ENCODE results near the gene KCNMB3. TPM values are rescaled to one million over a fixed set of nuclear protein-coding genes. Genes with fewer than 3 reads are reported as not detected.

The KCNMB3 gene
- total and polyA plus RNA-seq, 2 of the 8 experiments (the other 6 are each of a cell fraction or from before 2014, with no cell fraction given) = 1.7 to 2.0 TPM

DNA sequence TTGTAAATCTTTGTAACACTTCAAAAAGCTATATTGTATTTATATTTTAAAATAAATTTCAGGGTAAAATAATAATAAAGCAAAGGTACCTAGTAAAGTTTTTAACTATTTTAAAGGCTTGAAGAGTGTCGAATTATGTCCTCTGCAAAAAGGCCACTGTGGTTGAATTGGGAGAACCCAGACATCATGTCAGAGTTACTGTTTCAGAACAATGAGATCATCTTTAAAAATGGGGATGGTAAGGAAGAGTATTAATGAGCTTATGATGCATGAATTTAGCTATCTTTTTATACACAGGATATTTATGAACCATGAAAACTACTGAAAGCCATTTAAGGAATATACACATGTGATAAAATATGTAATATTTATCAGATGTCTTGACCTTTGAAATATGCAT lies 26.3 kb downstream of the KCNMB3 start:
- TF ChIP-seq CTBP2 (IDR thresholded peaks at IDR 0.05; ENCODE audit: borderline replicate concordance, insufficient read depth, insufficient read length, low read length) = no peak
- no peak for TF ChIP-seq SIRT6 (IDR thresholded peaks at IDR 0.05; ENCODE audit: low read length)
- TF ChIP-seq CBX8 (IDR thresholded peaks at IDR 0.05; ENCODE audit: borderline replicate concordance, low read depth, low read length) = no peak
- no peak for TF ChIP-seq BCL11A (IDR thresholded peaks at IDR 0.05; ENCODE audit: low read depth in 2 of 2, low read length in 2 of 2)
- TF ChIP-seq NRF1 (IDR thresholded peaks at IDR 0.05; ENCODE audit: low read depth, low read length) = no peak
- TF ChIP-seq RFX5 (IDR thresholded peaks at IDR 0.05; ENCODE audit: borderline replicate concordance, low read depth, low read length) = no peak
- TF ChIP-seq EGR1 (IDR thresholded peaks at IDR 0.05; ENCODE audit: borderline replicate concordance, low read depth, low read length) = no peak
- Histone ChIP-seq H3K56ac (replicated peaks; ENCODE audit: insufficient read length, low read depth, low read length) (no peak overlapping the region), H3K4me2 (ENCODE audit: insufficient read depth in 1 of 2, low read depth in 2 of 2, low read length in 2 of 2) (no peak overlapping the region), H2BK5ac (ENCODE audit: low read depth, low read length) (no peak overlapping the region), H2BK120ac (replicated peaks; ENCODE audit: low read depth, low read length) (no peak overlapping the region), H3K79me2 (ENCODE audit: control insufficient read depth in 1 of 2, insufficient read depth in 2 of 2, low read length in 2 of 2) (no peaks in the 10 kb centered on the region), H3K4me3 (ENCODE audit: extremely low read depth in 1 of 4, insufficient read depth in 2 of 4, low read depth in 3 of 4, low read length in 4 of 4) (no peak overlapping the region), H4K20me1 (replicated peaks in 1 of 2; ENCODE audit: control insufficient read depth in 1 of 2, insufficient read depth in 2 of 2, low read length in 2 of 2) (no peaks in the 10 kb centered on the region), H3K4me1 (replicated peaks in 1 of 4; ENCODE audit: control insufficient read depth in 3 of 4, insufficient read depth in 4 of 4, low read length in 3 of 4) (peaks cover 0 to 4% (median 0%) of the 10 kb centered on the region in 4 experiments; a peak in 1 of 7 replicates), H3K23ac (ENCODE audit: insufficient read length) (no peak overlapping the region), H3K27me3 (replicated peaks in 1 of 4; ENCODE audit: control insufficient read depth in 3 of 4, extremely low read depth in 1 of 4, insufficient read depth in 3 of 4, low read length in 3 of 4) (no peaks in the 10 kb centered on the region), H2BK15ac (ENCODE audit: low read length) (no peak overlapping the region), H2AK5ac (ENCODE audit: low read depth, low read length) (no peak overlapping the region), H3K9ac (replicated peaks in 1 of 4; ENCODE audit: extremely low read depth in 1 of 4, low read depth in 3 of 4, low read length in 3 of 4) (no peak overlapping the region), H2AFZ (ENCODE audit: low read length) (no peak overlapping the region), H3K36me3 (ENCODE audit: control insufficient read depth in 2 of 4, insufficient read depth in 4 of 4, low read length in 3 of 4) (peaks cover 0 to 19% (median 0%) of the 10 kb centered on the region in 4 experiments; a peak in 2 of 8 replicates), H3K18ac (ENCODE audit: extremely low read depth, low read length) (no peak overlapping the region), H3K23me2 (ENCODE audit: low read depth, low read length) (no peaks in the 10 kb centered on the region), H4K8ac (ENCODE audit: extremely low read depth, insufficient read depth, low read length) (no peak overlapping the region; the same call in 1 of the 2 replicates), H3K9me3 (ENCODE audit: insufficient read depth in 2 of 2, low read depth in 1 of 2, low read length in 1 of 2) (no peaks in the 10 kb centered on the region), H2BK12ac (ENCODE audit: low read depth, low read length) (no peak overlapping the region), H4K91ac (replicated peaks; ENCODE audit: insufficient read length, low read length) (no peak overlapping the region), H2BK20ac (ENCODE audit: low read length) (no peak overlapping the region), H4K5ac (ENCODE audit: insufficient read length, low read depth, low read length) (no peak overlapping the region), H3K4ac (replicated peaks; ENCODE audit: insufficient read length, low read depth, low read length) (no peak overlapping the region), H3K27ac (ENCODE audit: low read depth, low read length) (no peak overlapping the region), H3K14ac (ENCODE audit: insufficient read length) (no peak overlapping the region), H3K79me1 (ENCODE audit: low read depth, low read length) (no peaks in the 10 kb centered on the region)
- DNase-seq (ENCODE audit: low read depth in 1 of 2, low spot score in 2 of 2) = no peak
- no peak for FAIRE-seq
- ChIA-PET CTCF (ENCODE audit: partially characterized antibody) (no interaction called here), POLR2A (ENCODE audit: partially characterized antibody) (no interaction called here)
- WGBS, 2 experiments (ENCODE audit: extremely low coverage in 1 of 2, insufficient coverage in 1 of 2, insufficient read length in 1 of 2, insufficient replicate concordance in 2 of 2, low coverage in 1 of 2, low lambda C conversion rate in 2 of 2, missing lambda C conversion rate in 1 of 2) = 86% methylated on average over 1 of the region's 1 CpG; no CpG with 5 or more reads in 1 of the 2 experiments
